ENCODE results near the gene DCN. TPM values are rescaled to one million over a fixed set of nuclear protein-coding genes. Genes with fewer than 3 reads are reported as not detected.
A peak's percentile ranks its signal among the peaks of the same experiment; 100 is the strongest.

The DCN gene
- total RNA-seq, 1 donor from 2014 or later, result 0.57 TPM

- no peaks in the 10 kb centered on the region for H3K36me3 ChIP-seq (ENCODE audit: insufficient read depth, low read length)
- Mint-ChIP-seq H3K4me1 (ENCODE audit: low read depth, unreplicated experiment) (no peaks in the 10 kb centered on the region), H3K27me3 (ENCODE audit: low read depth, unreplicated experiment) (no peaks in the 10 kb centered on the region), H3K4me3 (ENCODE audit: unreplicated experiment) (no peak overlapping the region), H3K9me3 (ENCODE audit: unreplicated experiment) (no peaks in the 10 kb centered on the region), H3K27ac (ENCODE audit: unreplicated experiment) (no peak overlapping the region), H3K36me3 (ENCODE audit: low read depth, unreplicated experiment) (no peaks in the 10 kb centered on the region)
- no peak overlapping the region for H3K27ac ChIP-seq (ENCODE audit: low read depth, low read length)
- H2AFZ ChIP-seq (ENCODE audit: low read depth, low read length), result no peak overlapping the region
- peak overlapping the region; percentile 48 for H3K4me2 ChIP-seq (ENCODE audit: low read length)
- H3K4me1 ChIP-seq (ENCODE audit: insufficient read depth, low read length), result peaks cover 16% of the 10 kb centered on the region
- no peak overlapping the region for H3K4me3 ChIP-seq (ENCODE audit: insufficient read depth, low read depth, low read length)
- DNase-seq (ENCODE audit: low read depth) (peak; percentile 20), FAIRE-seq (no peak)
- H3K9ac ChIP-seq (ENCODE audit: low read length), result no peak overlapping the region
- H3K79me2 ChIP-seq (ENCODE audit: insufficient read depth, low read length), result no peaks in the 10 kb centered on the region
- no peaks in the 10 kb centered on the region for H4K20me1 ChIP-seq (ENCODE audit: insufficient read depth, low read length)
- TF ChIP-seq EZH2 (IDR thresholded peaks at IDR 0.05; ENCODE audit: insufficient read depth, low read length) (no peak), CTCF (IDR thresholded peaks at IDR 0.05; ENCODE audit: insufficient read depth, low read depth, low read length) (no peak)
- no peaks in the 10 kb centered on the region for H3K9me3 ChIP-seq (ENCODE audit: insufficient read depth, low read depth, low read length)
- no peaks in the 10 kb centered on the region for H3K27me3 ChIP-seq (ENCODE audit: insufficient read depth, low read length)
These were observed 3.8 kb downstream of the DCN start for GRCh38 chr12:91178781-91179180.

GRCh38 chr12:91178139-91178561, 4.5 kb downstream of the DCN start:
- Histone ChIP-seq H3K4me2 (ENCODE audit: low read length) (peak overlapping the region; percentile 52), H3K79me2 (ENCODE audit: insufficient read depth, low read length) (no peaks in the 10 kb centered on the region), H3K36me3 (ENCODE audit: insufficient read depth, low read length) (no peaks in the 10 kb centered on the region), H2AFZ (ENCODE audit: low read depth, low read length) (peak overlapping the region; percentile 70), H3K9ac (ENCODE audit: low read length) (peak overlapping the region; percentile 41), H3K9me3 (ENCODE audit: insufficient read depth, low read depth, low read length) (no peaks in the 10 kb centered on the region), H3K27me3 (ENCODE audit: insufficient read depth, low read length) (no peaks in the 10 kb centered on the region), H4K20me1 (ENCODE audit: insufficient read depth, low read length) (no peaks in the 10 kb centered on the region), H3K4me1 (ENCODE audit: insufficient read depth, low read length) (peaks cover 16% of the 10 kb centered on the region), H3K27ac (ENCODE audit: low read depth, low read length) (no peak overlapping the region), H3K4me3 (ENCODE audit: insufficient read depth, low read depth, low read length) (no peak overlapping the region)
- no peaks in the 10 kb centered on the region for H3K9me3 Mint-ChIP-seq (ENCODE audit: unreplicated experiment)
- FAIRE-seq, result peak; percentile 32
- DNase-seq (ENCODE audit: low read depth), result peak; percentile 8
- H3K36me3 Mint-ChIP-seq (ENCODE audit: low read depth, unreplicated experiment), result no peaks in the 10 kb centered on the region
- no peaks in the 10 kb centered on the region for H3K4me1 Mint-ChIP-seq (ENCODE audit: low read depth, unreplicated experiment)
- H3K4me3 Mint-ChIP-seq (ENCODE audit: unreplicated experiment), result no peak overlapping the region
- no peak overlapping the region for H3K27ac Mint-ChIP-seq (ENCODE audit: unreplicated experiment)
- no peaks in the 10 kb centered on the region for H3K27me3 Mint-ChIP-seq (ENCODE audit: low read depth, unreplicated experiment)
- TF ChIP-seq CTCF (IDR thresholded peaks at IDR 0.05; ENCODE audit: insufficient read depth, low read depth, low read length) (peak; percentile 25), EZH2 (IDR thresholded peaks at IDR 0.05; ENCODE audit: insufficient read depth, low read length) (no peak)

- Histone ChIP-seq H3K4me2 (ENCODE audit: low read length) (no peak overlapping the region), H3K4me1 (ENCODE audit: insufficient read depth, low read length) (peaks cover 9% of the 10 kb centered on the region), H3K36me3 (ENCODE audit: insufficient read depth, low read length) (no peaks in the 10 kb centered on the region), H4K20me1 (ENCODE audit: insufficient read depth, low read length) (no peaks in the 10 kb centered on the region), H3K9ac (ENCODE audit: low read length) (no peak overlapping the region), H3K27ac (ENCODE audit: low read depth, low read length) (no peak overlapping the region), H3K4me3 (ENCODE audit: insufficient read depth, low read depth, low read length) (no peak overlapping the region), H2AFZ (ENCODE audit: low read depth, low read length) (no peak overlapping the region), H3K27me3 (ENCODE audit: insufficient read depth, low read length) (no peaks in the 10 kb centered on the region), H3K79me2 (ENCODE audit: insufficient read depth, low read length) (no peaks in the 10 kb centered on the region), H3K9me3 (ENCODE audit: insufficient read depth, low read depth, low read length) (no peaks in the 10 kb centered on the region)
- Mint-ChIP-seq H3K4me1 (ENCODE audit: low read depth, unreplicated experiment) (no peaks in the 10 kb centered on the region), H3K4me3 (ENCODE audit: unreplicated experiment) (no peak overlapping the region), H3K36me3 (ENCODE audit: low read depth, unreplicated experiment) (no peaks in the 10 kb centered on the region), H3K27ac (ENCODE audit: unreplicated experiment) (no peak overlapping the region), H3K27me3 (ENCODE audit: low read depth, unreplicated experiment) (no peaks in the 10 kb centered on the region), H3K9me3 (ENCODE audit: unreplicated experiment) (no peaks in the 10 kb centered on the region)
- FAIRE-seq (peak; percentile 66), DNase-seq (ENCODE audit: low read depth) (peak; percentile 34)
- TF ChIP-seq EZH2 (IDR thresholded peaks at IDR 0.05; ENCODE audit: insufficient read depth, low read length), result no peak
These were observed 5.2 kb downstream of the DCN start for GRCh38 chr12:91177381-91177780.

Data from astrocyte (in vitro differentiated cells and primary cell).